ENCODE results near the gene THRSP. TPM values are rescaled to one million over a fixed set of nuclear protein-coding genes. Genes with fewer than 3 reads are reported as not detected.

THRSP gene
- total RNA-seq, 1 experiment from 2014 or later = not detected

GRCh38 chr11:78030429-78031325 lies 33.0 kb upstream of the THRSP start:
- no peaks in the 10 kb centered on the region for H4K20me1 ChIP-seq (ENCODE audit: insufficient read depth)
- H3K9me2 ChIP-seq (ENCODE audit: insufficient read depth) = no peaks in the 10 kb centered on the region
- no peaks in the 10 kb centered on the region for H3K36me3 ChIP-seq (ENCODE audit: control insufficient read depth in 1 of 2, insufficient read depth in 2 of 2, low read length in 2 of 2)
- peak overlapping the region; percentile 51 for H3K4me2 ChIP-seq (ENCODE audit: low read length)
- ChIA-PET CTCF (interaction anchor here (1.6 kb wide), 1 partner anchor 15 kb away, joined by 9 read pairs; no protein-coding TSS in a partner anchor), POLR2A (interaction anchor here (1.1 to 1.6 kb wide), 3 partner anchors 9 to 36 kb away, joined by 4 to 14 read pairs (median 5); partner anchors contain the start of gene INTS4), RAD21 (ENCODE audit: low non-redundant PET in 1 of 2, low total read pairs in 2 of 2, uncharacterized antibody in 2 of 2, unreplicated experiment in 2 of 2) (no interaction called here)
- no peaks in the 10 kb centered on the region for H3K27me3 ChIP-seq (ENCODE audit: insufficient read depth, low read length)
- ATAC-seq (peak; percentile 71), DNase-seq (ENCODE audit: low read depth, low spot score) (no peak)
- TF ChIP-seq CEBPB (IDR thresholded peaks at IDR 0.05; ENCODE audit: low read depth) (no peak), EGR1 (IDR thresholded peaks at IDR 0.05; ENCODE audit: low read depth) (no peak), ATF3 (IDR thresholded peaks at IDR 0.05) (no peak), SIN3A (IDR thresholded peaks at IDR 0.05; ENCODE audit: low read depth) (peak; percentile 39; the same call in 1 of the 2 replicates), ZBTB33 (IDR thresholded peaks at IDR 0.05; ENCODE audit: extremely low read depth, insufficient replicate concordance, low read length) (no peak), TCF7L2 (IDR thresholded peaks at IDR 0.05; ENCODE audit: borderline replicate concordance, extremely low read depth, insufficient read depth, insufficient read length) (peak; percentile 97), MAX (IDR thresholded peaks at IDR 0.05) (peak; percentile 75), POLR2A (IDR thresholded peaks at IDR 0.05; ENCODE audit: borderline replicate concordance, extremely low read depth, insufficient read depth, insufficient read length) (no peak), SP1 (IDR thresholded peaks at IDR 0.05; ENCODE audit: low read depth) (peak; percentile 63), EZH2phosphoT487 (IDR thresholded peaks at IDR 0.05; ENCODE audit: borderline replicate concordance) (no peak), RAD21 (IDR thresholded peaks at IDR 0.05; ENCODE audit: low read depth) (no peak), JUND (IDR thresholded peaks at IDR 0.05) (peak; percentile 19; the same call in 1 of the 2 replicates), ZNF274 (IDR thresholded peaks at IDR 0.05; ENCODE audit: low read depth, low read length) (no peak), CBX3 (IDR thresholded peaks at IDR 0.05; ENCODE audit: low read depth) (peak; percentile 32)
- H3K9me3 ChIP-seq (ENCODE audit: control insufficient read depth in 1 of 2, insufficient read depth in 1 of 2, low read depth in 1 of 2, low read length in 2 of 2) = no peaks in the 10 kb centered on the region
- peaks cover 40 to 50% of the 10 kb centered on the region in 2 experiments for H3K4me1 ChIP-seq (ENCODE audit: control insufficient read depth in 1 of 2, insufficient read depth in 2 of 2, low read length in 2 of 2)
- H3K4me3 ChIP-seq (replicated peaks in 1 of 2; ENCODE audit: low read depth in 1 of 2, low read length in 2 of 2) = no peak overlapping the region
- no peaks in the 10 kb centered on the region for H3K79me2 ChIP-seq (ENCODE audit: insufficient read depth, low read length)
- intact Hi-C loops (cut with micrococcal nuclease) = no loop called here
- H3K27ac ChIP-seq (ENCODE audit: low read depth, low read length) = peak overlapping the region; percentile 5; the same call in 1 of the 2 replicates
- peak overlapping the region; percentile 3; the same call in 1 of the 2 replicates for H3K9ac ChIP-seq (ENCODE audit: low read length)
- H2AFZ ChIP-seq (ENCODE audit: low read depth, low read length, poor library complexity, severe bottlenecking) = no peak overlapping the region
- no TSS peak for BruUV-seq (replicated peaks)
